ENCODE measurements around the gene MAPK6.
A peak's percentile ranks its signal among the peaks of the same experiment; 100 is the strongest.

GRCh38 chr15:52071570-52071969, 52.6 kb downstream of the MAPK6 start:
- TF ChIP-seq CTCF (IDR thresholded peaks at IDR 0.05) (no peak), POLR2AphosphoS5 (IDR thresholded peaks at IDR 0.05) (peak in 2 of 3 donors; percentile 57 to 88)

All from transverse colon (tissue), 4 donors.